Panc1 (cell line): ENCODE results near the gene CATSPERB. TPM values are rescaled to one million over a fixed set of nuclear protein-coding genes. Genes with fewer than 3 reads are reported as not detected.

Experiments used
- ATAC-seq: fragments of 200-7000 bp; cut with Tn5 transposase; 2 replicates; pipeline ENCODE4 v1.9.1; 2020; ENCODE audit warnings: mild to moderate bottlenecking, moderate library complexity
- BruUV-seq: library from RNA; stranded (reverse); fragments of 400-500 nt; replicated peaks from 2 replicates; lab custom pipeline; 2021; lab: Mats Ljungman, UMichigan
- CTCF ChIA-PET: fragments of 300-600 bp; sonication (Branson Sonifier 250); formaldehyde crosslinking; loops from one replicate; lab custom pipeline; 2022; ENCODE audit warnings: antibody characterized with exemption; lab: Charles Lee
- POLR2A ChIA-PET: fragments of 300-600 bp; sonication (Branson Sonifier 250); formaldehyde crosslinking; loops from one replicate; lab custom pipeline; 2022; ENCODE audit warnings: antibody characterized with exemption; lab: Charles Lee
- DNase-seq: peaks from one replicate; pipeline ENCODE4 v3.0.0-alpha.2; 2010; ENCODE audit warnings: low read depth, low spot score
- H3K27ac ChIP-seq: 2 replicates; pipeline ENCODE4 v1.5.1; 2011; ENCODE audit warnings: mild to moderate bottlenecking, low read length, inconsistent platforms
- H3K27me3 ChIP-seq: fragments of 200-500 bp; sonication (Bioruptor generic); 2 replicates; pipeline ENCODE4 v1.6.0; 2014; ENCODE audit warnings: low read length, inconsistent platforms; ENCODE audit not compliant: control insufficient read depth, insufficient read depth
- H3K36me3 ChIP-seq: fragments of 200-500 bp; sonication (Bioruptor generic); 2 replicates; pipeline ENCODE4 v1.5.1; 2014; ENCODE audit warnings: inconsistent platforms, mild to moderate bottlenecking, low read length, moderate library complexity; ENCODE audit not compliant: control insufficient read depth, insufficient read depth
- H3K4me1 ChIP-seq: 2 replicates; pipeline ENCODE4 v1.5.1; 2011; ENCODE audit warnings: inconsistent platforms, mild to moderate bottlenecking, low read length, moderate library complexity; ENCODE audit not compliant: control insufficient read depth, insufficient read depth
- H3K4me3 ChIP-seq, 2 experiments: 2 replicates each; pipeline ENCODE4 v1.5.1; 2011 to 2012; ENCODE audit warnings: low read depth in 2 of 2, low read length in 2 of 2, mild to moderate bottlenecking in 2 of 2, inconsistent platforms in 1 of 2, moderate library complexity in 1 of 2
- H3K9me3 ChIP-seq: fragments of 200-500 bp; sonication (Bioruptor generic); 2 replicates; pipeline ENCODE4 v1.5.1; 2014; ENCODE audit warnings: low read depth, mild to moderate bottlenecking, inconsistent platforms, low read length, moderate library complexity; ENCODE audit not compliant: control insufficient read depth, insufficient read depth
- POLR2AphosphoS5 ChIP-seq: IDR thresholded peaks from 2 replicates; pipeline ENCODE4 v1.6.1; 2012; ENCODE audit warnings: mild to moderate bottlenecking, low read depth, low read length, moderate library complexity
- SIN3A ChIP-seq: IDR thresholded peaks from 2 replicates; pipeline ENCODE4 v1.6.1; 2012; ENCODE audit warnings: low read depth, mild to moderate bottlenecking, low read length, moderate library complexity, borderline replicate concordance; ENCODE audit not compliant: insufficient read depth
- TCF7L2 ChIP-seq: IDR thresholded peaks from 2 replicates; pipeline ENCODE4 v1.6.1; 2011; ENCODE audit warnings: mild to moderate bottlenecking, low read depth, low read length, inconsistent platforms
- in situ Hi-C: cut with HindIII; loops from 2 replicates; pipeline ENCODE4 v1.10.0; 2016; ENCODE audit warnings: low sequenced_read_pairs, low pct_unique_long_range_greater_than_20kb
- intact Hi-C: fragments of 100-400 bp; cut with micrococcal nuclease; formaldehyde crosslinking; loops from one replicate; pipeline ENCODE4 v1.10.0; 2022; ENCODE audit not compliant: unreplicated experiment
- total RNA-seq: library from RNA; stranded (reverse); gene quantifications from one replicate; pipeline ENCODE4 v1.2.1, GENCODE V29; 2021; ENCODE audit not compliant: unreplicated experiment
- TF ChIP-seq, protein P1 (sequence below): fragments of 450-650 bp; IDR thresholded peaks from 2 replicates; pipeline ENCODE4 v1.5.1; 2017; ENCODE audit warnings: mild to moderate bottlenecking
- TF ChIP-seq, protein P2 (sequence below), 2 experiments: IDR thresholded peaks; 2 replicates each; pipeline ENCODE4 v1.6.1; 2011 to 2012; ENCODE audit warnings: low read depth in 2 of 2, control low read depth in 1 of 2, low read length in 1 of 2, mild to moderate bottlenecking in 1 of 2, moderate library complexity in 1 of 2; ENCODE audit not compliant: insufficient read depth in 1 of 2

Gene CATSPERB
- total RNA-seq, 1 experiment from 2014 or later, result not detected

DNA sequence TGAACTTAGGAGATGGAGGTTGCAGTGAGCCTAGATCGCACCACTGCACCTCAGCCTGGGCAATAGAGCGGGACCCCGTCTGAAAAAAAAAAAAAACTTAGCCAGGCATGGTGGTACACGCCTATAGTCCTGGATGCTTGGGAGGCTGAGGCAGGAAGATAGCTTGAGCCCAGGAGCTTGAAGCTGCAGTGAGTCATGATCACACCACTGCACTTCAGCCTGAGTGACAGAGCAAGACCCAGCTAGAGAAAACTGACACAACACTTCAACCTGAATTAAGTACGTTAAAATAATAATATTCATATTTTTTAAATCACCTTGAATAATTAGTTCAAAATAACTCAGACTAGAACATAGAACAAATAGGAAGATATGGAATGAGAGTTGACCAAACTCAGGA is 5.7 kb upstream of the CATSPERB start:
- intact Hi-C loops (no loop called here), in situ Hi-C loops (no loop called here)
- POLR2A ChIA-PET, result no interaction called here
- no TSS peak for BruUV-seq
- Histone ChIP-seq H3K9me3 (no peaks in the 10 kb centered on the region), H3K4me3 (no peak overlapping the region), H3K27ac (no peak overlapping the region), H3K27me3 (no peaks in the 10 kb centered on the region; the same call in 1 of the 2 replicates), H3K4me1 (no peaks in the 10 kb centered on the region), H3K36me3 (no peaks in the 10 kb centered on the region)
- TF ChIP-seq, protein P1, sequence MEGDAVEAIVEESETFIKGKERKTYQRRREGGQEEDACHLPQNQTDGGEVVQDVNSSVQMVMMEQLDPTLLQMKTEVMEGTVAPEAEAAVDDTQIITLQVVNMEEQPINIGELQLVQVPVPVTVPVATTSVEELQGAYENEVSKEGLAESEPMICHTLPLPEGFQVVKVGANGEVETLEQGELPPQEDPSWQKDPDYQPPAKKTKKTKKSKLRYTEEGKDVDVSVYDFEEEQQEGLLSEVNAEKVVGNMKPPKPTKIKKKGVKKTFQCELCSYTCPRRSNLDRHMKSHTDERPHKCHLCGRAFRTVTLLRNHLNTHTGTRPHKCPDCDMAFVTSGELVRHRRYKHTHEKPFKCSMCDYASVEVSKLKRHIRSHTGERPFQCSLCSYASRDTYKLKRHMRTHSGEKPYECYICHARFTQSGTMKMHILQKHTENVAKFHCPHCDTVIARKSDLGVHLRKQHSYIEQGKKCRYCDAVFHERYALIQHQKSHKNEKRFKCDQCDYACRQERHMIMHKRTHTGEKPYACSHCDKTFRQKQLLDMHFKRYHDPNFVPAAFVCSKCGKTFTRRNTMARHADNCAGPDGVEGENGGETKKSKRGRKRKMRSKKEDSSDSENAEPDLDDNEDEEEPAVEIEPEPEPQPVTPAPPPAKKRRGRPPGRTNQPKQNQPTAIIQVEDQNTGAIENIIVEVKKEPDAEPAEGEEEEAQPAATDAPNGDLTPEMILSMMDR, result no peak
- TF ChIP-seq POLR2AphosphoS5 (no peak), SIN3A (no peak), TCF7L2 (no peak)
- TF ChIP-seq, protein P2, sequence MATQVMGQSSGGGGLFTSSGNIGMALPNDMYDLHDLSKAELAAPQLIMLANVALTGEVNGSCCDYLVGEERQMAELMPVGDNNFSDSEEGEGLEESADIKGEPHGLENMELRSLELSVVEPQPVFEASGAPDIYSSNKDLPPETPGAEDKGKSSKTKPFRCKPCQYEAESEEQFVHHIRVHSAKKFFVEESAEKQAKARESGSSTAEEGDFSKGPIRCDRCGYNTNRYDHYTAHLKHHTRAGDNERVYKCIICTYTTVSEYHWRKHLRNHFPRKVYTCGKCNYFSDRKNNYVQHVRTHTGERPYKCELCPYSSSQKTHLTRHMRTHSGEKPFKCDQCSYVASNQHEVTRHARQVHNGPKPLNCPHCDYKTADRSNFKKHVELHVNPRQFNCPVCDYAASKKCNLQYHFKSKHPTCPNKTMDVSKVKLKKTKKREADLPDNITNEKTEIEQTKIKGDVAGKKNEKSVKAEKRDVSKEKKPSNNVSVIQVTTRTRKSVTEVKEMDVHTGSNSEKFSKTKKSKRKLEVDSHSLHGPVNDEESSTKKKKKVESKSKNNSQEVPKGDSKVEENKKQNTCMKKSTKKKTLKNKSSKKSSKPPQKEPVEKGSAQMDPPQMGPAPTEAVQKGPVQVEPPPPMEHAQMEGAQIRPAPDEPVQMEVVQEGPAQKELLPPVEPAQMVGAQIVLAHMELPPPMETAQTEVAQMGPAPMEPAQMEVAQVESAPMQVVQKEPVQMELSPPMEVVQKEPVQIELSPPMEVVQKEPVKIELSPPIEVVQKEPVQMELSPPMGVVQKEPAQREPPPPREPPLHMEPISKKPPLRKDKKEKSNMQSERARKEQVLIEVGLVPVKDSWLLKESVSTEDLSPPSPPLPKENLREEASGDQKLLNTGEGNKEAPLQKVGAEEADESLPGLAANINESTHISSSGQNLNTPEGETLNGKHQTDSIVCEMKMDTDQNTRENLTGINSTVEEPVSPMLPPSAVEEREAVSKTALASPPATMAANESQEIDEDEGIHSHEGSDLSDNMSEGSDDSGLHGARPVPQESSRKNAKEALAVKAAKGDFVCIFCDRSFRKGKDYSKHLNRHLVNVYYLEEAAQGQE (IDR thresholded peaks at IDR 0.05; ENCODE audit: insufficient read depth in 1 of 2, low read depth in 2 of 2, low read length in 1 of 2), result no peak
- CTCF ChIA-PET, result no interaction called here
- DNase-seq, result no peak
- no peak for ATAC-seq

DNA sequence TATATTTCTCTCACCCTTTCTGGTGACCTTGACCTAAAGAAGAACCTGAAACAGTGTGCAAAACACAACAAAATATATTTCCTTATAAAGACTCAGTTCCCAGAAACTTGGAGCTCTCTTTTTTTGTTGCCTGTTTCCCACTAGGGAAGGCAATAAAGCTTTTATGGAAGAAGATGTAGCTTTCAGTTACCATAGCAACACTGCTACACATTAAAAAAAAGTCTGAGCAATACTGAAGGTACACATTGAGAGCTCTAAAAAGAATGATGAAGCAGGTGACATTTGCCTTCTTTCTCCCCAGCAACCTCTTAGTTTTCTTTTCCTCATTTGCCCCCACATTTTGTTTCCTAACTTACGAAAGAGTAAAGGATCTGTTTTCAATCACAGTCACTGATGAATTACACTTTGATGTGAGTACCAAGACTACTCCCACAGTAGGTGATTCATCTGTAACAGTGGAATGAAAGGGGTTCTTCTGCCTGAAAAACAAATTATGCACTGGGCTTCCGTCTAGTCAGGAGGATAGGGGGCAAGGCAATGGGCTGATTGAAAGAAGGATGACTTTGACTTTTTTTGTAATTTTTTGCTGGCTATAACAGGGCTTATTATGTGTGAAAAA is 1.1 kb upstream of the CATSPERB start:
- CTCF ChIA-PET, result no interaction called here
- Histone ChIP-seq H3K27me3 (no peaks in the 10 kb centered on the region), H3K4me3 (no peak overlapping the region), H3K36me3 (no peaks in the 10 kb centered on the region), H3K27ac (no peak overlapping the region), H3K4me1 (no peaks in the 10 kb centered on the region), H3K9me3 (no peaks in the 10 kb centered on the region)
- no peak for TF ChIP-seq SIN3A
- no peak for TF ChIP-seq POLR2AphosphoS5
- TF ChIP-seq TCF7L2, result no peak
- TF ChIP-seq, protein P2 (IDR thresholded peaks at IDR 0.05; ENCODE audit: insufficient read depth in 1 of 2, low read depth in 2 of 2, low read length in 1 of 2), result no peak
- TF ChIP-seq, protein P1, result no peak
- DNase-seq (no peak), ATAC-seq (no peak)
- intact Hi-C loops, result no loop called here
- BruUV-seq, result no TSS peak
- in situ Hi-C loops, result no loop called here
- POLR2A ChIA-PET, result no interaction called here
